HG03565 (cell line): Measurements from ENCODE around the gene UACA.

Experiments used
- ATAC-seq: cut with Tn5 transposase; IDR thresholded peaks from one replicate; pipeline ENCODE4 v1.9.1; 2021; ENCODE audit warnings: mild to moderate bottlenecking, moderate library complexity; ENCODE audit not compliant: unreplicated experiment

Gene UACA

DNA sequence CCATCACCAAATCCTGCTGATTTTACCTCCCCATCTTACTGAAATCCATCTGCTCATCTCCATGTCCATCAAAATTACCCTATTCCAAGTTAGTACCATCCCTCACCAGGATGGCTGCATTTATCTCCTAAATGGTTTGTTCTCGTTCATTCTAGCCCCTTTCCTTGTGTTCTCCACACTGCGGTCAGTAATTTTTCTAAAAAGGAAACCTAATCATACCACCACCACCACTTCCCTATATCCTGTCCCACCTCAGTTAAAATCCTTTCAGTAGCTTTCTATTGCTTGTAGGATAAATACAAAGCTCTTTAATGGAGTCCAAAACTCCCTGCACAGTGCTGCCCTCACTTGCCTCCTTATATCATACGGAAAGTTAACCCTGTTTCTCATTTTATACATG, 51.1 kb downstream of the UACA start:
- no peak for ATAC-seq

- no peak for ATAC-seq
Measured at GRCh38 chr15:70710714-70711113, 52.6 kb downstream of the UACA start.

- ATAC-seq, result no peak
Measured at GRCh38 chr15:70708839-70709238, 54.5 kb downstream of the UACA start.

GRCh38 chr15:70707686-70708300, 55.6 kb downstream of the UACA start:
- ATAC-seq, result no peak

DNA sequence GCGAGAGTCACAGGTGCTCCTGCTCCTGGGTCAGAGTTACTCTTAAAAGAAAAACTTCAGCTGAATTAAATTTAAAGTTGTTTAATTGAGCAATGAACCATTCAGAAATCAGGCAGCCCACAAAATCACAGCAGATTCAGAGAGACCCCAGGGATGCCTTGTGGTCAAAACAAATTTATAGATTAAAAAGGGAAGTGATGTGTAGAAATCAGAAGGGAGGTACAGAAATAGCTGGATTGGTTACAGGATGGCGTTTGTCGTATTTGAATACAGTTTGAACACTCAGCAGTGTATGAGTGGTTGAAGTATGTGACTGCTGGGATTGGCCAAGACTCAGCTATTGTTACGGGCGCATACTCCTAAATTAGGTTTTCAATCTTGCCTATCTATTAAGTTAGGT, 58.6 kb downstream of the UACA start:
- no peak for ATAC-seq

DNA sequence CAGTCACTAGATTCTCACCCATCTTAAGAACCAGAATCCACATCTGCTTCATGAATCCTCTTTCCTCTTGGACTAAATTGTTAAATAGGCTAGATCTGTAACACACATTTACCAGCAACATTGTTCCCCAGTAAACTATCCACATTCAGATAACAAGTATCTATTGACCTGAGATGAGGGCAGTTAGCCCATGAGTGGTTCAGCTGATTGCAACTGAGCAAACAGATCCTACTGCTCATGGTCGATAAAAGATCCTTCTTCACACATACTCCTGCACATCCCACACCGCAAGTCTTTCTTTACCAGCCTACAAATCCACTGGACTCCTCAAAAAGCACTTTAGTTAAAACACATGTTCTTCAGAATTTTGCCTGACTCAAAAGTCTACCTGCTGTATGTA, 59.2 kb downstream of the UACA start:
- ATAC-seq, result no peak

GRCh38 chr15:70703096-70703878, 60.1 kb downstream of the UACA start:
- ATAC-seq, result no peak

DNA sequence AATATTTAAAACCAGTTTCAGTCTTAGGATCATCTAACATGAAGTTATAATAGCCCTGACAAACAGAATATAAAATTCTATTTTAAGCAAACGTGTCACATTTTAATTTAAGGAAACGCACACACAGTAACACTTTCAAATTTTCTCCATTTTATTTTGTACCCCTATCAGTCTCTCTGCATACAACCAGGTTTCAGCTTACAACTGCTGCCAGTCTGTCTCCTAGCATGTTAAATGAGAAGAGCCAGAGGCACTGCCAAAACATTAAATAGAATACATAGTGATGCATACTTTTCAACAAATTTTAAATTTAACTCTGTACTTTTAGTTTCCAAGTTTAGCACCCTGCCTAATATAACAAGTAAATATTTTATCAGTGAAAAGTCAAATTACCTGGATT, 60.8 kb downstream of the UACA start:
- no peak for ATAC-seq

DNA sequence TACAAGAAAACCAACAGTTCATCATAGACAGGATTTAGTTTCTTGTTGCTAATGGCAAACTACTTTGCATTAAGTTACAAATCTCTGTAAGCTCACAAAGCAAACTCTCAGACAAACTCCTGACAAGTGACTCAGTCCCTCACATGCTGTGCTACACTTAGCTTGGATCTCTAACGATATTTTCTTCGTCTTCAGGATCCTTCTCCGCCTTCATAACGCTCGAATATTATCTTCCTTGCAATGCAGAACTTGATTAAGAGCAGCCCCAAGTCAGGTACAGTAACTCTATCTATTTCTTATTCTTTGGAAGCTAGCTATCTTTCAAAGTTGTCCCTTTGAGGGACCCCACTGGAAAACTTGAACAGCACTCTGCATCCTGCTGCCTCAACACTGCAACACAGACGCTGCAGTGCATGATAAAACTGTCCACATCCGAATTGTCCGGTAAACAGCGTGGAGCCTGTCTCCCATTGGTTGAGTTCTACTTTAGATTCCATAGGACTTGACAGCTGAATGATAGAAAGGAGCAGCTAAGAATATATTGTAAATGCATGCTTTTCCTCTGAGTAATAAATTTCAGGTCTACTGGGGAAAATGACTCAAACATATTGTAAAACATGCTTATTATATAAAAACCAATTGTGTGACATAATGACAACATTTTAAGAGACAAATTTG, 61.3 kb downstream of the UACA start:
- ATAC-seq, result no peak

DNA sequence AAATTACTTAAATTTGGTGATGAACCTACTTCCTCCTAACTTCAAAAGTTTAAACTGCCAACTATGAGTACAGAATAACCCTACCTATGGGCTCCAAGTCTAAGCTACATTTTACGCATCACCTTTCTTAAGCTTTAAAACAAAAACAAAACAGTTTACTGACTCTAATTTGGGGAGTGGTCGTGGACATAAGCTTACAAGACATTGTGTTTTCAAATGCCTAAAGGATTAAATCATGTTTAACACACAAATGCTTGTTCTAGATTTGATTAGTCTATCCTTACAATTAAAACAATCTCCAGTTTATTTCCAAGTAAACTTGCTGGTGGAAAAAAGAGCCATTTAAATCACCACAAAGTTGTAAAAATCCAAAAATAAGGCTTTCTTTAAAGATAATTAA, 62.2 kb downstream of the UACA start:
- ATAC-seq, result no peak

GRCh38 chr15:70699890-70700289, 63.5 kb downstream of the UACA start:
- ATAC-seq, result no peak

DNA sequence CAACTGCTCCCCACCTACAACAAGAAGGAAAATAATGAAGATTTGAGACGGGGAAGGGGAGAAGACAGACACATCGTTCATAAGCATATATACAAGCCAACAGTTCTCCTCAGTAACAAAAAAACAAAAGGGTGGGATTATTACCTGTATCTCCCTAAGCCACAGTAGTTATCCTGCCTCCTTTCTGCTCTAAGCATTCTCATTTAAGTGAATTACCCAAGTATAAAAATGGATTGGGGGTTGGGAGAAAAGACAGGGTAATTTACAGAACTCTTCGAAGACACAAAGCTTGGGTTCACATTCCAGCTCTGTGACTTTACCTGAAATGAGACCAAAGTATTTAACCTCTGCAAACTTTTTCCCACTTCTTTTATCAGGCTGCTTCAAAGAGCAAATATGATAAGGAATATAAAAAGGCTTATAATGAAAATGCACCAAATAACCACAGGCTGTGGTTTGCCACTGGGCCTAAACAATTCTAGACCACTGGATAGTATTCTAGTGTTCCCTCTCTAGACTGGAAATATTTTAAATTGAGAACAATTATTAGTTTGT, 64.4 kb downstream of the UACA start:
- no peak for ATAC-seq

DNA sequence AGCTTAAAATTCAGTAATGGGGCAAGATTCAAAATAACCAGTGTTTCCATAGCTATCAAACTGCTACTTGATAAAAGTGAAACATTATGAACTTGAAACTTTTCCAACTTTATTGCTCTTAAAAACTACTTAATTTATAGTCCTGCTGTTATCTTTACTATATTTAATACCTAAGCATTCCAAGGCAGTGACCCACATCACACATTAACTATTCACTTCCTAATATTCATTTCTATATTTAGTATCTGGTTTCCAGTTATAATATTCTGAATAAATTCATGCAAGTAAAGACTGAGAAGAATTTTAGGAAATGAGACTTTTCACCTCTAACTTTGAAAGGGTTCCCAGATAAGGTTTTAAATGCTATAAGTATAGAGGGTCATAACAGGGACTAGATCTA, 64.9 kb downstream of the UACA start:
- no peak for ATAC-seq

DNA sequence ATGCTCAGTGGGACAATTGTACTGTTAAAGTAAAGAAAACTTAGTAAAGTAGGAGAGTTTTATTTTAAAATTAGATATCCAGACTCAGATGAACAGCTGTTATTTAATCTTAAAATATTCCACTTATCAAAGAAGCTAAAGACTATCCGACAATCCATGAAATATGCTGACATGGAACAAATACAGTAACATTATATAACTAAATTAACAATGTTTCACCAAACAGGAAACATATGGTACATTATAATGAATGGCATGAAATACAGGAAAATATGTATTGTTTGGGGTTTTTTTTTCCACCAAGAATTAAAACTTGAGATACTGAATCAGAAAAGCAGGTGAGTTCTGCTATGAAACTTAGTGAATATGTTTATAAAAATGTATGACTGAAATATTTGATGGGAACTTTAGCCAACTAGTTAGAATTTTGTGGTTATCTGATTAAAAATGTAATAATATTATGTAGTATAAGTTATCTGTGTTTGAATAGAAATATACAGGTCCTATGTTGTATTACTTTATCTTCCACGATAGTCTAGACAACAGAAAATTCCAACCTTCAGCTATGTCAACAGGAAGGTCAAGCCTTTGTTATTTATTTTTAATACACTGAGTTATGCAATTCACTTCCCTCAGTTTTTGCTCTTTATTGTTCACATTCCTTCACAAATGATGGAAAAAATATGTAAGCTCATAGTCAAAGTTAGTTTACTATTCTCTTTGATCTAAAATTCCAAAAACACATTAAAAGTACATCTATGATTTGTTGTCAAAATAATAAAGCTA, 72.7 kb downstream of the UACA start:
- no peak for ATAC-seq

- no peak for ATAC-seq
Measured at GRCh38 chr15:70690021-70690420, 73.3 kb downstream of the UACA start.

DNA sequence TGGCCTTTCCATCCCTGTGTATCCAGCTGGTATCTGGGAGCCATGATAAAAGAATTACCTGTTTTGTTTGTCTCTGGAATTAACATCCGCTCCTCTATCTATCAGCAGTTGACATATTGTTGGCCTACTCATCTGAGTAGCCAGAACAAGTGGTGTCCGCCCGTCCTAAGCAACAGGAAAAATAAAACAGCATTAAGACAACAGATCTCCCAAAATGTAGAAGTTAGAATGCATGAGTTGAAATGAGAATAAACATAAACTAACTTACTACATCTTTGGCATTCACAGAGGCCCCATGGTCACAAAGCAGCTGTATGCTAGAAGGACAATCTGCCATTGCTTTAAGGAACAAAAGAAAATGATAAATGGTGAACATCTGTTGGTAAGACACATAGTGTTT, 75.9 kb downstream of the UACA start:
- no peak for ATAC-seq

- ATAC-seq, result no peak
Measured at GRCh38 chr15:70680817-70681216, 82.5 kb downstream of the UACA start.

- no peak for ATAC-seq
Measured at GRCh38 chr15:70679919-70680231, 83.5 kb downstream of the UACA start.

DNA sequence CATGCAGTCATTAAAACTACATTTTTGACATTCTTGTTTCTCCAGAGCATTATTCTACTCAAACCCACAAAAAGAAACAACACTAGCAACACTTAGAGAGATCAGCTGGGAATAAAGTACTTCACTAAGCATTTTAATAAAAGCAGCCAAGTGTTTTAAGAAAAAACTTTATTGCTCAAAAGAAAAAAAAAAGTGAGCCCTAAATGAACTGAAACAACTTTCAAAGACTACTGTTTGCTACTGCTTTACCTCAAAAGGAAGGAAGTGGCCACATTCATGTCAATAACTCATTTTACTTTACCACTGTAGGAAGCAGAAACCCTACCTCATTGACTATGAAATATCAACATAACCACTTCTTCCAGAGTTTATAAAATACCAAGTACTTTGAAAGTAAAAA, 91.3 kb downstream of the UACA start:
- peak; percentile 49 for ATAC-seq

GRCh38 chr15:70670680-70671079, 92.7 kb downstream of the UACA start:
- ATAC-seq, result no peak

DNA sequence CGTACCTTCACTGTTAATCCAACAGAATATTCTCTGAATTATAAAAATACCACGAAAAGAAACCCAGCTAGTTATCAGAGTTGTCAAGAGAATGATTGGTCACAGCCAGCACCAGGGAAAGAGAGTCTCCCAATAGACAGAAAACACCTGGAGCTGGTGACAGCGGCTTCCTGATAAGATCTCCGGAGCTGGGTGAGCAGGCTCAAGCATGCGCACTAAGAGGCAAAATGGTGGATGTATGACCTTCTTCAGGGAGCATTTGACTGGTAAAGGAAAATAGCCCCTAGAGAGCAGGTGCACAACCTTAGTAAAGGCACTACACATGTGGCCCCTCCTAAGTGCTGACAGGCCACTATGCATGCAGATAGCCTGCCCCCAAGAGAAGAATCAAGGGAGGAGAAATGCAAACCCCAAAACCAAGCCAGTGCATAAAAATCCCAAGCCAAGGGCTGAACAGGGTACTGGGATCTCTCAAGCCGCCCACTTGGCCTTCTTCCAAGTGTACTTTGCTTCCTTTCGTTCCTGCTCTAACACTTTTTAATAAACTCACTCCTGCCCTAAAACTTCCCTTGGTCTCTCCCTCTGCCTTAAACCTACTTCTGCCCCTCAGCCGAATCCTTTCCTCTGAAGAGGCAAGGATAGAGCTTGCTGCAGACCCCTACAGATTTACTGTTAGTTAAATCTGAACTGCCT, 93.2 kb downstream of the UACA start:
- no peak for ATAC-seq
